GM12878 (cell line): ENCODE measurements around the gene DMD. TPM values are rescaled to one million over a fixed set of nuclear protein-coding genes. Genes with fewer than 3 reads are reported as not detected.

ENCODE experiments used
- ATAC-seq: fragments of 200-7000 bp; cut with Tn5 transposase; 3 replicates; pipeline ENCODE4 v1.9.1; 2020; ENCODE audit warnings: mild to moderate bottlenecking, moderate library complexity
- BruUV-seq: library from RNA; stranded (reverse); fragments of 400-500 nt; replicated peaks from 2 replicates; lab custom pipeline; 2021; lab: Mats Ljungman, UMichigan
- CTCF ChIA-PET: fragments of 300-600 bp; sonication (Branson Sonifier 250); formaldehyde crosslinking; extraction: SDS; loops from one replicate; lab custom pipeline; 2021; ENCODE audit warnings: inconsistent platforms; lab: Yijun Ruan, JAX
- POLR2A ChIA-PET: fragments of 350-600 bp; formaldehyde crosslinking; extraction: SDS; loops from one replicate; lab custom pipeline; 2021; ENCODE audit warnings: inconsistent platforms; lab: Charles Lee
- RAD21 ChIA-PET: fragments of 300-600 bp; sonication (Branson Sonifier 250); formaldehyde crosslinking; loops from one replicate; lab custom pipeline; 2023; ENCODE audit warnings: antibody characterized with exemption; ENCODE audit not compliant: unreplicated experiment; lab: Charles Lee
- SMC1A ChIA-PET: fragments of 300-600 bp; sonication (Branson Sonifier 250); formaldehyde crosslinking; loops from one replicate; lab custom pipeline; 2023; ENCODE audit not compliant: unreplicated experiment, uncharacterized antibody; lab: Charles Lee
- DNase-seq: peaks from one replicate; pipeline ENCODE4 v3.0.0-alpha.2; 2011; ENCODE audit warnings: low read depth, low spot score
- FAIRE-seq: peaks from 3 replicates; lab custom pipeline; 2011; peaks lifted over from hg19 to GRCh38; lab: Jason Lieb, UNC
- H2AFZ ChIP-seq: 2 replicates; pipeline ENCODE4 v1.6.0; 2011; ENCODE audit warnings: low read depth, low read length, control low read depth; ENCODE audit not compliant: control insufficient read depth
- H3K27ac ChIP-seq: 2 replicates; pipeline ENCODE4 v1.5.1; 2011; ENCODE audit warnings: control low read depth; ENCODE audit not compliant: control insufficient read depth, insufficient read depth
- H3K27me3 ChIP-seq, 2 experiments: replicated peaks in 1 of 2; 2 replicates each; pipeline versions ENCODE4 v1.6.0 to v1.6.1; 2011; ENCODE audit warnings: low read length in 1 of 2; ENCODE audit not compliant: control insufficient read depth in 2 of 2, insufficient read depth in 2 of 2
- H3K36me3 ChIP-seq, 2 experiments: 2 replicates each; pipeline ENCODE4 v1.5.1; 2011; ENCODE audit warnings: low read length in 1 of 2; ENCODE audit not compliant: control insufficient read depth in 2 of 2, insufficient read depth in 2 of 2
- H3K4me1 ChIP-seq: 2 replicates; pipeline ENCODE4 v1.6.1; 2011; ENCODE audit warnings: mild to moderate bottlenecking, low read length, moderate library complexity, mixed read lengths; ENCODE audit not compliant: control insufficient read depth, insufficient read depth
- H3K4me2 ChIP-seq: 2 replicates; pipeline ENCODE4 v1.6.0; 2011; ENCODE audit warnings: control low read depth; ENCODE audit not compliant: control insufficient read depth, insufficient read depth
- H3K4me3 ChIP-seq: fragments of 200-600 bp; sonication (generic); 2 replicates; pipeline ENCODE4 v1.5.1; 2016
- H3K79me2 ChIP-seq: 2 replicates; pipeline ENCODE4 v1.6.0; 2011; ENCODE audit warnings: low read length; ENCODE audit not compliant: control insufficient read depth, insufficient read depth
- H3K9ac ChIP-seq: 2 replicates; pipeline ENCODE4 v1.8.0; 2011; ENCODE audit warnings: low read length, control low read depth, mixed read lengths; ENCODE audit not compliant: control insufficient read depth, insufficient read depth
- H3K9me3 ChIP-seq: replicated peaks from 3 replicates; pipeline ENCODE4 v1.5.1; 2011; ENCODE audit warnings: mild to moderate bottlenecking, low read length; ENCODE audit not compliant: control insufficient read depth, insufficient read depth
- H4K20me1 ChIP-seq: 2 replicates; pipeline ENCODE4 v1.6.0; 2011; ENCODE audit not compliant: control insufficient read depth, insufficient read depth
- ATF3 ChIP-seq: IDR thresholded peaks from 2 replicates; pipeline ENCODE4 v1.6.1; 2011; ENCODE audit warnings: low read depth, mild to moderate bottlenecking, low read length, moderate library complexity, borderline replicate concordance; ENCODE audit errors: extremely low read depth
- BHLHE40 ChIP-seq, 2 experiments: fragments of 450-650 bp in 1 of 2; IDR thresholded peaks; 2 replicates each; pipeline ENCODE4 v1.6.1; 2011 to 2017; ENCODE audit warnings: low read depth in 2 of 2, borderline replicate concordance in 1 of 2, improper control_type of control experiment in 1 of 2, low read length in 1 of 2, mild to moderate bottlenecking in 1 of 2
- ELK1 ChIP-seq: IDR thresholded peaks from 2 replicates; pipeline ENCODE4 v1.6.1; 2012; ENCODE audit warnings: low read depth, low read length, improper control_type of control experiment
- EP300 ChIP-seq, 2 experiments: fragments of 150-350 bp in 1 of 2; IDR thresholded peaks; 2 replicates each; pipeline ENCODE4 v1.6.1; 2011 to 2012; ENCODE audit warnings: low read depth in 2 of 2, low read length in 2 of 2, borderline replicate concordance in 1 of 2, improper control_type of control experiment in 1 of 2, inconsistent platforms in 1 of 2; ENCODE audit not compliant: control insufficient read depth in 1 of 2
- JUND ChIP-seq: IDR thresholded peaks from 2 replicates; pipeline ENCODE4 v1.6.1; 2012; ENCODE audit warnings: low read depth, mild to moderate bottlenecking, low read length, improper control_type of control experiment, moderate library complexity
- KLF5 ChIP-seq: fragments of 450-650 bp; IDR thresholded peaks from 2 replicates; pipeline ENCODE4 v1.6.1; 2014; ENCODE audit warnings: mild to moderate bottlenecking; ENCODE audit not compliant: partially characterized antibody
- MTA2 ChIP-seq: fragments of 450-650 bp; IDR thresholded peaks from 2 replicates; pipeline ENCODE4 v1.6.1; 2016; ENCODE audit warnings: low read depth, mild to moderate bottlenecking, moderate library complexity
- MYB ChIP-seq: fragments of 150-350 bp; IDR thresholded peaks from 2 replicates; pipeline ENCODE4 v1.6.1; 2014; ENCODE audit warnings: mild to moderate bottlenecking, low read depth, low read length, borderline replicate concordance
- NR2C1 ChIP-seq: fragments of 450-650 bp; IDR thresholded peaks from 2 replicates; pipeline ENCODE4 v1.6.1; 2017; ENCODE audit warnings: antibody characterized with exemption, mild to moderate bottlenecking, moderate library complexity
- PBX3 ChIP-seq: IDR thresholded peaks from 2 replicates; pipeline ENCODE4 v1.6.1; 2011; ENCODE audit warnings: mild to moderate bottlenecking, low read depth, low read length, moderate library complexity; ENCODE audit not compliant: insufficient replicate concordance
- RBBP5 ChIP-seq: fragments of 200-600 bp; sonication (generic); conservative IDR thresholded peaks from 2 replicates; pipeline ENCODE4 v1.6.1; 2016
- SIN3A ChIP-seq: IDR thresholded peaks from 2 replicates; pipeline ENCODE4 v1.6.1; 2012; ENCODE audit warnings: low read depth, low read length, improper control_type of control experiment
- SP1 ChIP-seq: IDR thresholded peaks from one replicate; pipeline ENCODE4 v1.6.1; 2011; ENCODE audit warnings: low read depth, low read length
- STAT1 ChIP-seq: fragments of 450-650 bp; conservative IDR thresholded peaks from 2 replicates; pipeline ENCODE4 v1.6.1; 2014; ENCODE audit warnings: antibody characterized with exemption, mild to moderate bottlenecking
- TBL1XR1 ChIP-seq: IDR thresholded peaks from 2 replicates; pipeline ENCODE4 v1.6.1; 2012; ENCODE audit warnings: low read depth, low read length, improper control_type of control experiment
- ZNF24 ChIP-seq: fragments of 450-650 bp; IDR thresholded peaks from 2 replicates; pipeline ENCODE4 v1.6.1; 2017; ENCODE audit warnings: antibody characterized with exemption, mild to moderate bottlenecking
- WGBS: methylation state at CpG from one replicate; pipeline ENCODE4 v1.1.6; 2016; ENCODE audit warnings: low lambda C conversion rate; ENCODE audit not compliant: insufficient replicate concordance, insufficient coverage; ENCODE audit errors: missing lambda C conversion rate; 5-methylcytosine and 5-hydroxymethylcytosine counted together
- in situ Hi-C: fragments of 300-500 bp; cut with MboI; formaldehyde crosslinking; loops from 9 replicates; pipeline ENCODE4 v1.14.3; 2018; ENCODE audit warnings: mixed read lengths
- intact Hi-C: fragments of 100-400 bp; cut with micrococcal nuclease; formaldehyde crosslinking; loops from one replicate; pipeline ENCODE4 v1.14.2; 2022; ENCODE audit not compliant: unreplicated experiment
- polyA plus RNA-seq, 11 experiments: library from polyadenylated mRNA; depleted of rRNA in 4 of 11; unstranded in 6 of 11; stranded (reverse) in 5 of 11; fragments of >200 nt; fragmentation: Nextera tagmentation in 4 of 11; fragmentation: Illumina TruSeq in 1 of 11; extraction: Ambion mirVana in 4 of 11; extraction: Trizol in 1 of 11; gene quantifications; 1 replicate in 1 of 11; 2 replicates in 10 of 11; pipeline versions ENCODE4 v1.2.1 to v1.2.3, GENCODE V29; 2011 to 2016; ENCODE audit warnings: inconsistent platforms in 2 of 11, missing spikeins in 2 of 11, low read depth in 1 of 11
- total RNA-seq, 4 experiments: library from RNA; depleted of rRNA in 3 of 4; stranded (reverse); fragments of >200 nt in 3 of 4; fragmentation: Illumina TruSeq in 1 of 4; extraction: Trizol in 1 of 4; gene quantifications; 2 replicates each; pipeline versions ENCODE4 v1.2.1 to v1.2.3, GENCODE V29; 2013 to 2021

The DMD gene
- total and polyA plus RNA-seq, 10 of the 15 experiments (the other 5 are each of a cell fraction or from before 2014, with no cell fraction given) = 1.4 to 24.3 (median 4.3) TPM

GRCh38 chrX:31445542-31445941, 1765.8 kb downstream of the DMD start:
- H3K4me2 ChIP-seq = no peak overlapping the region
- H4K20me1 ChIP-seq = no peaks in the 10 kb centered on the region
- no TSS peak for BruUV-seq
- CTCF ChIA-PET = no interaction called here
- DNase-seq (no peak), FAIRE-seq (no peak), ATAC-seq (no peak)
- POLR2A ChIA-PET = no interaction called here
- intact Hi-C loops (loop anchor here (10.0 kb wide), 1 partner anchor 209 kb away; no protein-coding TSS in a partner anchor), in situ Hi-C loops (no loop called here)
- no peaks in the 10 kb centered on the region for H3K79me2 ChIP-seq
- WGBS = 33% methylated on average over 4 of the region's 4 CpGs
- H3K4me1 ChIP-seq = no peaks in the 10 kb centered on the region
- TF ChIP-seq ATF3 (no peak), TBL1XR1 (no peak), NR2C1 (no peak), ZNF24 (no peak), MYB (no peak)
- RAD21 ChIA-PET = no interaction called here
- no peaks in the 10 kb centered on the region for H3K27me3 ChIP-seq
- H2AFZ ChIP-seq = no peak overlapping the region
- SMC1A ChIA-PET = no interaction called here
- H3K4me3 ChIP-seq = no peak overlapping the region
- H3K36me3 ChIP-seq = no peaks in the 10 kb centered on the region
- H3K9ac ChIP-seq = no peak overlapping the region
- H3K9me3 ChIP-seq = no peaks in the 10 kb centered on the region
- no peak overlapping the region for H3K27ac ChIP-seq

- Histone ChIP-seq H3K36me3 (no peaks in the 10 kb centered on the region), H4K20me1 (no peaks in the 10 kb centered on the region), H3K4me3 (no peak overlapping the region), H2AFZ (no peak overlapping the region), H3K9ac (no peak overlapping the region), H3K79me2 (no peaks in the 10 kb centered on the region), H3K4me1 (no peaks in the 10 kb centered on the region), H3K9me3 (no peaks in the 10 kb centered on the region), H3K27ac (no peak overlapping the region), H3K4me2 (no peak overlapping the region), H3K27me3 (no peaks in the 10 kb centered on the region)
- ChIA-PET SMC1A (no interaction called here), POLR2A (no interaction called here), CTCF (no interaction called here), RAD21 (no interaction called here)
- ATAC-seq (no peak), DNase-seq (no peak), FAIRE-seq (no peak)
- intact Hi-C loops = loop anchor here (10.0 kb wide), 1 partner anchor 211 kb away; no protein-coding TSS in a partner anchor
- in situ Hi-C loops = no loop called here
- no TSS peak for BruUV-seq
- WGBS = 63% methylated on average over 8 of the region's 8 CpGs
- no peak for TF ChIP-seq ZNF24
- TF ChIP-seq BHLHE40 (IDR thresholded peaks at IDR 0.05; ENCODE audit: borderline replicate concordance in 1 of 2, low read depth in 2 of 2, low read length in 1 of 2) = no peak
- TF ChIP-seq PBX3 = no peak
- TF ChIP-seq KLF5 = no peak
- TF ChIP-seq STAT1 = no peak
- TF ChIP-seq RBBP5 = no peak
- TF ChIP-seq SIN3A = no peak
- TF ChIP-seq ELK1 = no peak
- no peak for TF ChIP-seq MTA2
- TF ChIP-seq SP1 = no peak
- no peak for TF ChIP-seq JUND
- no peak for TF ChIP-seq TBL1XR1
- TF ChIP-seq EP300 (IDR thresholded peaks at IDR 0.05; ENCODE audit: borderline replicate concordance in 1 of 2, control insufficient read depth in 1 of 2, low read depth in 2 of 2, low read length in 2 of 2) = no peak
Measured at GRCh38 chrX:31443654-31444053, 1767.7 kb downstream of the DMD start.
